ENCODE measurements around the gene TRIM44.
"Not testable (repeated sequence)": the region's sequence is repeated elsewhere in the genome, so short reads cannot be mapped to it uniquely, and the experiment has no call there.

GRCh38 chr11:35860194-35860593 lies 197.6 kb downstream of the TRIM44 start:
- TF ChIP-seq CTCF, POLR2A (IDR thresholded peaks at IDR 0.05): not testable (repeated sequence)
